GM06990 (cell line): ENCODE measurements around the gene SCAPER.

Experiments
- DNase-seq: peaks from one replicate; pipeline ENCODE4 v3.0.0-alpha.2; 2011; ENCODE audit not compliant: insufficient read length; ENCODE audit errors: extremely low read depth
- H3K27me3 ChIP-seq: replicated peaks from 2 replicates; pipeline ENCODE4 v1.6.0; 2011; ENCODE audit warnings: low read length; ENCODE audit not compliant: control insufficient read depth, insufficient read depth
- H3K36me3 ChIP-seq: 2 replicates; pipeline ENCODE4 v1.5.1; 2011; ENCODE audit warnings: low read length; ENCODE audit not compliant: control insufficient read depth, insufficient read depth
- H3K4me3 ChIP-seq: replicated peaks from 2 replicates; pipeline ENCODE4 v1.5.1; 2011; ENCODE audit warnings: low read depth, mild to moderate bottlenecking, control low read depth, low read length
- CTCF ChIP-seq: IDR thresholded peaks from 2 replicates; pipeline ENCODE4 v1.5.1; 2011; ENCODE audit warnings: low read length, control low read depth, mild to moderate bottlenecking, inconsistent platforms; ENCODE audit not compliant: insufficient read depth, poor library complexity, severe bottlenecking

SCAPER gene

GRCh38 chr15:76625267-76625666 is 279.9 kb downstream of the SCAPER start:
- H3K4me3 ChIP-seq = no peak overlapping the region
- no peaks in the 10 kb centered on the region for H3K27me3 ChIP-seq
- no peak for TF ChIP-seq CTCF
- H3K36me3 ChIP-seq = no peaks in the 10 kb centered on the region
- no peak for DNase-seq

- no peak for DNase-seq
- Histone ChIP-seq H3K4me3 (no peak overlapping the region), H3K36me3 (no peaks in the 10 kb centered on the region), H3K27me3 (no peaks in the 10 kb centered on the region)
- TF ChIP-seq CTCF = no peak
These were observed 290.4 kb downstream of the SCAPER start for GRCh38 chr15:76614725-76615124.

- no peak overlapping the region for H3K4me3 ChIP-seq
- H3K36me3 ChIP-seq = no peaks in the 10 kb centered on the region
- H3K27me3 ChIP-seq = no peaks in the 10 kb centered on the region
- DNase-seq = no peak
- TF ChIP-seq CTCF = no peak
These were observed 316.1 kb downstream of the SCAPER start for GRCh38 chr15:76588811-76589747.

GRCh38 chr15:76585576-76585897 is 319.6 kb downstream of the SCAPER start:
- Histone ChIP-seq H3K36me3 (no peaks in the 10 kb centered on the region), H3K27me3 (no peaks in the 10 kb centered on the region), H3K4me3 (no peak overlapping the region)
- DNase-seq = no peak
- TF ChIP-seq CTCF = no peak

GRCh38 chr15:76584868-76585575 is 320.1 kb downstream of the SCAPER start:
- DNase-seq = no peak
- Histone ChIP-seq H3K27me3 (no peaks in the 10 kb centered on the region), H3K4me3 (no peak overlapping the region), H3K36me3 (no peaks in the 10 kb centered on the region)
- TF ChIP-seq CTCF = no peak
